Adipocyte (in vitro differentiated cells): ENCODE results near the gene RPAIN.
"Not testable (repeated sequence)": the region's sequence is repeated elsewhere in the genome, so short reads cannot be mapped to it uniquely, and the experiment has no call there.

Experiments
- DNase-seq: peaks from one replicate; pipeline ENCODE4 v3.0.0-alpha.2; 2015; ENCODE audit warnings: low read depth
- H3K27me3 ChIP-seq: replicated peaks from 2 replicates; pipeline ENCODE4 v1.7.0; 2013; ENCODE audit warnings: mild to moderate bottlenecking, low read length, moderate library complexity; ENCODE audit not compliant: control insufficient read depth, insufficient read depth
- H3K36me3 ChIP-seq: 2 replicates; pipeline ENCODE4 v1.7.0; 2013; ENCODE audit warnings: low read length, mild to moderate bottlenecking, moderate library complexity; ENCODE audit not compliant: control insufficient read depth, insufficient read depth, severe bottlenecking
- H3K4me1 ChIP-seq: 2 replicates; pipeline ENCODE4 v1.7.0; 2013; ENCODE audit warnings: mild to moderate bottlenecking, low read length, moderate library complexity; ENCODE audit not compliant: control insufficient read depth, insufficient read depth
- H3K4me3 ChIP-seq: 2 replicates; pipeline ENCODE4 v1.7.0; 2013; ENCODE audit warnings: mild to moderate bottlenecking, low read length, moderate library complexity
- H3K9ac ChIP-seq: 2 replicates; pipeline ENCODE4 v1.7.0; 2013; ENCODE audit warnings: mild to moderate bottlenecking, low read length, moderate library complexity
- H3K9me3 ChIP-seq: 2 replicates; pipeline ENCODE4 v1.7.0; 2013; ENCODE audit warnings: mild to moderate bottlenecking, low read length, moderate library complexity; ENCODE audit not compliant: control insufficient read depth

The RPAIN gene

DNA sequence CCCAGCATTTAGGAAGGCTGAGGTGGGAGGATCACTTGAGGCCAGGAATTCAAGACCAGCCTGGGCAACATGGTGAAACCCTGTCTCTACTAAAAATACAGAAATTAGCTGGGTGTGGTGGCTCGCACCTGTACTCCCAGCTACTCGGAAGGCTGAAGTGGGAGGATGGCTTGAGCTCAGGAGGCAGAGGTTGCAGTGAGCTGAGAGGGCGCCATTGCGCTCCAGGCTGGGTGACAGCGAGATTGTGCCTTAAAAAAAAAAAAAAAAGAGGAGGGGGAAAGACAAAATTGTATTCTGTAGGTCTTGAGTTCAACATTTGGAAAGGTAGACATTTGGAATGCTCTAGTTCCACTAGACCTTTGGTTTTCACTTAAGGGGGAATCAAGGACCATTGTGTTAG is 11.3 kb downstream of the RPAIN start:
- not testable (repeated sequence) for H3K9me3 ChIP-seq, H3K4me3 ChIP-seq, DNase-seq, H3K9ac ChIP-seq, H3K27me3 ChIP-seq
- peaks cover 10% of the 10 kb centered on the region for H3K4me1 ChIP-seq
- peaks cover 93% of the 10 kb centered on the region for H3K36me3 ChIP-seq

DNA sequence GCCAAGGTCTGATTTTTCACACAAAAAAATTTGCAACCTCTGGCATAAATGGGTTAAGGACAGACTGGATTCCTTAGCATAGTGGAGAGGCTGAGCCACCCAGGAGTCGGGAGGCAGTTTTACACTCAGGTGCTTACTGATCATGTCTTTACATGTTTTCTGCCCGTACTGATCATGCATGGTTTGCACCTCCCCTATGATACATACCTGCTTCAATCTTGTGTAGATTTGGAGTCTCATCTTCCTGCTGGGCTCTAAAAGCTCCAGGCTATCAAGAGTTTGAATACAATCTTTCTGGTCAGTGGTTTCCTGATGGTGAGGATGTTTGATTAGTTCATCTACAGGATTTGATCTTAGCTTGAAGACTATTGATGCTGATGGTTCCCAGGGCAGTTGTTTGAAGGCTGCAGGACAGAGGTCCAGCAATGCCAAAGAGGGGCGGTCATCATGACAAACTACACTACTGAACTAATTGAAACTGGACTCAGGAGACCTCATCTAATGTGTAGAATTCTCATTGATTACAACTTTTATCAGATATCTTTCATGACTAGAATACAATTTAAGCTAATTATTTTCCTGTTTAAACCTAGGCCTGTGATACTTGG is 12.1 kb downstream of the RPAIN start:
- Histone ChIP-seq H3K4me1 (peaks cover 16% of the 10 kb centered on the region), H3K4me3 (no peak overlapping the region), H3K36me3 (peaks cover 93% of the 10 kb centered on the region), H3K27me3 (no peaks in the 10 kb centered on the region), H3K9ac (no peak overlapping the region), H3K9me3 (no peaks in the 10 kb centered on the region)
- DNase-seq, result no peak

DNA sequence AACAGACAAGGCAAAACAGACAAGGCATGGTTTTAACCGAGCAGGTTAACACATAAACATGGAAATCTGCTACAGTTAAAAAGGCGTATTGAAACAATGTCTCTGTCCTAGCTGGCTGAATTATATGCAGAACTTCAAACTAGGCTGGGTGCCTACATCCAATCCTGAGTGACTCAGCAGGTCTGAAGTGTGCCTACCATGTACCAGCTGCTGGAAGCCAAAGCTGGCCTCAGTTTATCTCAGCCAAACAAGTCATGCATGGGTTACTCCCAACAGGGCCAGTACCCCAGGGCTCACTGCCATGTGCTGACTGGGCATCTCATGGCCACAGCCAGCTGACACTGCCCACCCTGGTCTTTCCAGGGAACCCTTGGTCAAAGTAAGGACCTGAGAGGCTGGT is 15.0 kb downstream of the RPAIN start:
- Histone ChIP-seq H3K36me3 (peaks cover 71% of the 10 kb centered on the region), H3K4me1 (peaks cover 31% of the 10 kb centered on the region), H3K4me3 (no peak overlapping the region), H3K9me3 (no peaks in the 10 kb centered on the region), H3K9ac (no peak overlapping the region), H3K27me3 (no peaks in the 10 kb centered on the region)
- DNase-seq, result no peak

DNA sequence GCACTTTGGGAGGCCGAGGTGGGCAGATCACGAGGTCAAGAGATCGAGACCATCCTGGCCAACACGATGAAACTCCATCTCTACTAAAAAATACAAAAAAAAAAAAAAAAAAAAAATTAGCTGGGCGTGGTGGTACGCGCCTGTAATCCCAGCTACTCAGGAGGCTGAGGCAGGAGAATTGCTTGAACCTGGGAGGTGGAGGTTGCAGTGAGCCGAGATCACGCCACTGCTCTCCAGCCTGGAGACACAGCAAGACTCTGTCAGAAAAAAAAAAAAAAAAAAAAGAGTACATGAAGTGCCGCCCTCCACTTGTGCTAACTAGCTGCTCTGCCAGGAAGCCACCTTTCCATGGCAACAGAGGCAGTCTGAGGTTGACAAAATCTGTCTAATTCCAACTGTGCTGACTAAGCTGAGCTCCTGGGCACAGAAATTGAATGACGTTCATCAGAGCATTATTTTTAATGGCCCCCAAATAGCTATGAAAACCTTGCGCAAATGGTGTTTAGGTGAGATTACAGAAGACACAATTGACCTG is 15.9 kb downstream of the RPAIN start:
- DNase-seq, result not testable (repeated sequence)

DNA sequence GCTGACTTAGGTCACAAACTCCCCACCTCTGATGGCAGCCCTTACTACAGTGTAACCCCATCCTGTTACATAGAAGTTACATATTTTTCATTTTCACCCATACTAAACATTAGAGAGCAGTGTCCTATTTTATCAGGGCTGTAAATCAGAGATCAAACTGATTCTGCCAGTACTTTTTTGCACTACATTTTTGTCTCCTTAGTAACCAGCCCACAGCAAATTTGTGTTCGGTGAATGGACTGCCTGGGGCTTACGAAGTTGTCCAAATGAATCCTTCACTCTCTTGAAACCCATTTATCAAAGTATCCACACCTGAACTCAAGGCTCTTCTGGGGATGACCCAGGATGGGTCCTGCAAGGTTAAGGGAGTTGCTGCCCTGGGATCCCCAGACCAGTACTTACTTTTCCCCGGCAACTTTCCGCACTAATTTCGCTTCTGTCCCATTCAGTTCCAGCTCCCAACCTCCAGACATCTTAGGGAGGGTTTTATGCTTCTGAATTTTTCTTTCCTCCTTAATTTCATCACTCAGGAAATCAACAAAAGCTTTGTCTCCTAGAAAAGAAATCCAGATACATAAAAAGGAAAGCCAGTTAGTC is 17.8 kb downstream of the RPAIN start:
- no peaks in the 10 kb centered on the region for H3K27me3 ChIP-seq
- peak; percentile 29 for DNase-seq
- peak overlapping the region; percentile 87 for H3K9ac ChIP-seq
- H3K36me3 ChIP-seq, result peaks cover 44% of the 10 kb centered on the region
- H3K4me1 ChIP-seq, result peaks cover 31% of the 10 kb centered on the region
- H3K4me3 ChIP-seq, result peak overlapping the region; percentile 88
- no peaks in the 10 kb centered on the region for H3K9me3 ChIP-seq

More for the DNA sequence above, 15.9 kb downstream of the RPAIN start:
- not testable (repeated sequence) for H3K27me3 ChIP-seq, H3K9me3 ChIP-seq, H3K4me3 ChIP-seq, H3K9ac ChIP-seq
- H3K36me3 ChIP-seq, result peaks cover 63% of the 10 kb centered on the region
- peaks cover 31% of the 10 kb centered on the region for H3K4me1 ChIP-seq

DNA sequence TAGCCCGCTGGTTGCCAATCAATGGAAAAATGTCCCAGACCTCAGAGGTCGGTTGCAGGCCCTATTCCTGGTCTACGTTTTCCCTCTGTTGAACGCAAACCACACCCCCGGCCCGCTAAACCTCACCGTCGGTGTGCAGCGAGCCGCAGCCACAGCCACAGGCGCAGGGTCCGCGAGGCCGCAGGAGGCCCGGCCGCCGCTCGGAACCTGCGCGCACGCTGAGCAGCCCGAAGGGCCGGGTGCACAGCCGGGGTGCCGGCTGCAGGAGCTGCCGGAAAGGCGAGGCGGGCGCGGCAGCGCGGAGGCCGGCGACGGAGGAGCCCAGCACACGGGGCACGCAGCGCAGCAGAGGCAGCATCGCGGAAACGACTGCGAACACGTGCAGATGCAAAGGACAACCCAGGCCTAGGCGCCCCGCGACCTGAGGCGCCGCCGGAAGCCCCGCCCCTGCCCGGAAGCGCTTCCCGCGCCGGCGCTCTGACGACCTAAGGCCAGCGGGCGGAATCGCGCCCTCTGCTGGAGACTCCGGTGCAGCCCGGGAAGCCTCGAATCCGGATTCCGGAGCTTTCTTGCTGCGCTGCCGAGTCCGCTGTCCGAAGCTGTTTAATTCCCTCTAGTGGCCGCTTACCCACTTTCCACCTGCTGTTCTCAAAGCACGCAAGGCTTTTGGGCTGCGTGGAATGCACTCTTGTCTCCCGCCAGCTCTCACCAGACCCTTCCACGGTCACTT is 18.9 kb downstream of the RPAIN start, which contains the start of gene C1QBP:
Gene C1QBP, minus strand, starts transcription at position 440 of the 730 bp plus-strand sequence. Its CDS starts 82 bp downstream, at position 358.
- Histone ChIP-seq H3K4me1 (peaks cover 31% of the 10 kb centered on the region), H3K9ac (peak within 1 kb of the TSS; percentile 87), H3K4me3 (peak within 1 kb of the TSS; percentile 88), H3K9me3 (no peaks in the 10 kb centered on the region), H3K27me3 (no peaks in the 10 kb centered on the region), H3K36me3 (peaks cover 41% of the 10 kb centered on the region)
- DNase-seq, result peak; percentile 98

DNA sequence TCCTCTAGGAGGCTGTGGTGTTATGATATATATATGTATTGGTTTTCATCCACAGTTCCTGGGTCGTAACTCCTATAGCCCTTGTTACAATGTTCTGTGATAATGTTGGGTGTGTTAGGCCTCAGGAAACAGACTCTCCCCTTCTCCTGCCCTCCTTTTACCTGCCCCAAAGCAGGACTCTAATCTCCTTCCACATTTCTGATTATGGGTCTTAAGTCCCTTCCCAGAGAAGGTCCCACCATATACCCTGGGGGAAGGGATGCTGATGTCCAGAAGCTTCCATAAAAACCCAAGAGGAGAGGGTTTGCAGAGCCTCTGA is 19.4 kb downstream of the RPAIN start:
- DNase-seq, result no peak
- Histone ChIP-seq H3K9ac (peak overlapping the region; percentile 87), H3K9me3 (no peaks in the 10 kb centered on the region), H3K27me3 (no peaks in the 10 kb centered on the region), H3K4me3 (peak overlapping the region; percentile 88), H3K36me3 (peaks cover 42% of the 10 kb centered on the region), H3K4me1 (peaks cover 31% of the 10 kb centered on the region)

DNA sequence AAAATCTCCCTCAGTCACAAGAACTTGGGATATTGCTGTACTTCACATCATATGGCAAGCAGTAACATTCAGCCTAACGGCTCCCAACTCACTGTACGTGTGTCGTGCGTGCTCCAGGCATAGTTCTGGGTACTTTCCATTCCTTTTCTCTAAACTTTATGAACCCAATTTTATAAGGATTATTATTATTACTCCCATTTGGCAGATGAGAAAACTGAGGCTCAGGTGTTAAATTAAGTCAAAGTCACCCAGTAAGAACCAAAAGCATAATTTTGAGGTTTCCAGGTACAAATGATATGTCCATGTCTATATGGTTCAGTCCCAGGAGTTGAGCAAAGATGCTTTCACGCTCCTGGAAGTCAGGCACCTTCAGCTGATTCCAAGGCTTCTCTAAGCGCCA is 23.7 kb downstream of the RPAIN start:
- Histone ChIP-seq H3K36me3 (peaks cover 41% of the 10 kb centered on the region), H3K4me3 (no peak overlapping the region), H3K27me3 (no peaks in the 10 kb centered on the region), H3K4me1 (peaks cover 4% of the 10 kb centered on the region), H3K9ac (no peak overlapping the region), H3K9me3 (no peaks in the 10 kb centered on the region)
- no peak for DNase-seq

DNA sequence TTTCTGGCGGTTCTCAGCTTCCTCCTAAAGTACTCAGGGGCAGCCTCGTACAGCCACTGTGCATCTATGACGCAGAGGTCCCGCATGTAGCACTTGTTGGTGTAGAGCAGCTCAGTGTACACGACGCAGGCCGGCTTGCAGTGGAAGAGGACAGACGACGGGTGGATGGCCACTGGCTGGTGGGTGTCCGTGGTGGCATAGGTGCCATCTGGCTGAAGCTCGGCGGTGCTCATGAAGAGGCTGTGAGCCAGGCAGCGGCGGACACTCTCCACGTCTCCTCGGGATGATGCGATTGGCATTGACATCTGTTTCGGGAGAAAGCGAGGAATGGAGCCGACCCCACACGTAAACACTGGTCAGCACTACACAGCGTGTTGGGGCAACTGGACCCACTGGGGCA is 24.2 kb downstream of the RPAIN start:
- Histone ChIP-seq H3K4me3 (no peak overlapping the region), H3K4me1 (peaks cover 3% of the 10 kb centered on the region), H3K9ac (no peak overlapping the region), H3K36me3 (peaks cover 46% of the 10 kb centered on the region), H3K9me3 (no peaks in the 10 kb centered on the region), H3K27me3 (no peaks in the 10 kb centered on the region)
- DNase-seq, result no peak

DNA sequence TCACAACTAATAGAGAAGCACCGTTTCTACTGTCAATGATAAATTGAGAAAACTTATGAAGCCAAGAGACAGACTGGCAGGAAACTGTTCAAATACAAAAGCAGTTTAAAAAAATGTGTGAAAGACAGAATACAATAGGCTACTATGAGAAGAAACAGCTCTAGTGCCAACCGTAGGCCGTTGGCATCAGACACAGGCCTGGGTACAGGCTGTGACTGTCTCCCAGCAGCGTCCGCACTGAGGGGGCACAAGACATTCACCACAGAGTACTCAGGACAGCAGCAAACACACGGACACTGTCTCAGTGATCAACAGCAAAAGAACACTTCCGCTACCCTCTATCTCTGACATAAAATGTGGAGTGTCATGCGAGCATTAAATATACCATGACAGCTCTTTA is 26.8 kb downstream of the RPAIN start:
- Histone ChIP-seq H3K27me3 (no peaks in the 10 kb centered on the region), H3K9ac (no peak overlapping the region), H3K4me1 (no peaks in the 10 kb centered on the region), H3K36me3 (peaks cover 67% of the 10 kb centered on the region), H3K4me3 (no peak overlapping the region), H3K9me3 (no peaks in the 10 kb centered on the region)
- DNase-seq, result no peak

DNA sequence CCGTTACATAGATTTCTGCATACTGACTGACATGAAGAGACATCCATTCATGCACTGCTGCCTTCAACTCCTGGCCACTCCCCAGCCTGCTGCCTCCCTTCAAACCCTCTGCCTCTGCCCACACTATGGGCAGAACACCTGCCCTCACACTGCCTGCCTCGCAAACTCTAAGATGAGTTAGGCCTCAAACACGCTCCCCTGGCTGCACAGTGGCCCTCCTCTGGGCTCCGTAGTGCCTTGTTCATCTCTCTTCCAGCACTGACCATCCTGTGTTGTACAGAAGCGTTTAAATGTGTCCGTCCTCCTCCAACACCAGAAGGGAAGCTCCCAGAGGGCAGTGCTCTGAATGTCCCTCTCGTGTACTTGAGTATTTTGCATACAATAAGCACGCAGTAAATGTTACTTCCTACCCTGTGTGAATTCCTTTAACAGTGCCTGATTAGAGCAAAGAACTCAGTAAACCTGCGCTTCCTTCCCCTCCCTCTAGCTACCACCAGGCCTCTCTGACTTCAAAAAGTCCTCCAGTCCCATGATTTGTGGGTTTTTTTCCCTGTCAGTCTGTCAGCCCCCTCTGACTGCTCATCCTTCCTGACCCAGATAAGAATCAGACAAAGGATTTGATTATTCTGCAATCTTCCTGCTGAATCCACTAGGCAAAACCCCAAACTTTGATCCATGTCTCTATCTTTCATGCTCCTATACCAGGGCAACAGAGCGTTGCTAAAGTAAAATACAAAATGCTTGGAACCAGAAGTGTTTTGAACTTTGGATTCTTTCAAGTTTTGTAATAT is 44.9 kb downstream of the RPAIN start:
- H3K9me3 ChIP-seq, result no peaks in the 10 kb centered on the region
- no peak for DNase-seq
- H3K4me3 ChIP-seq, result no peak overlapping the region
- H3K36me3 ChIP-seq, result peaks cover 12% of the 10 kb centered on the region
- H3K4me1 ChIP-seq, result peaks cover 9% of the 10 kb centered on the region
- H3K9ac ChIP-seq, result no peak overlapping the region
- no peaks in the 10 kb centered on the region for H3K27me3 ChIP-seq
